K562 (cell line): ENCODE results near the gene TSPAN12.

Experiments
- CHD2 ChIP-seq: IDR thresholded peaks from 2 replicates; pipeline ENCODE4 v1.6.1; 2011; ENCODE audit warnings: low read depth, low read length
- EZH2 ChIP-seq: IDR thresholded peaks from 2 replicates; pipeline ENCODE4 v1.6.1; 2012; ENCODE audit warnings: low read depth, mild to moderate bottlenecking, inconsistent platforms, low read length, borderline replicate concordance
- KLF10 ChIP-seq: fragments of 250-450 bp; sonication (Bioruptor Pico); IDR thresholded peaks from 2 replicates; pipeline ENCODE4 v1.6.1; 2021; ENCODE audit warnings: matching md5 sums
- NFATC3 ChIP-seq: fragments of 450-650 bp; IDR thresholded peaks from 2 replicates; pipeline ENCODE4 v1.6.1; 2017; ENCODE audit warnings: mild to moderate bottlenecking
- SIRT6 ChIP-seq: IDR thresholded peaks from one replicate; pipeline ENCODE4 v1.6.1; 2012; ENCODE audit warnings: low read depth, mild to moderate bottlenecking, control low read depth, inconsistent platforms, low read length, moderate library complexity
- SOX6 ChIP-seq: fragments of 450-650 bp; IDR thresholded peaks from 2 replicates; pipeline ENCODE4 v1.6.1; 2014; ENCODE audit warnings: mild to moderate bottlenecking
- TF ChIP-seq, protein P1 (sequence below), 3 experiments: IDR thresholded peaks in 2 of 3; conservative IDR thresholded peaks in 1 of 3; 2 replicates each; pipeline ENCODE4 v1.5.1; 2011 to 2012; ENCODE audit warnings: low read length in 3 of 3, mild to moderate bottlenecking in 3 of 3, control low read depth in 2 of 3, improper control_type of control experiment in 1 of 3, inconsistent platforms in 1 of 3, low read depth in 1 of 3, mixed read lengths in 1 of 3, moderate library complexity in 1 of 3; ENCODE audit not compliant: insufficient read depth in 2 of 3
- TF ChIP-seq, protein P2 (sequence below), 2 experiments: fragments of 450-650 bp; IDR thresholded peaks; 2 replicates each; pipeline ENCODE4 v1.6.1; 2016
- TF ChIP-seq, protein P3 (sequence below): sonication (generic); formaldehyde crosslinking; IDR thresholded peaks from 2 replicates; pipeline ENCODE4 v1.8.0; 2022; ENCODE audit warnings: mild to moderate bottlenecking, low read depth, missing genetic modification reagents

DNA sequence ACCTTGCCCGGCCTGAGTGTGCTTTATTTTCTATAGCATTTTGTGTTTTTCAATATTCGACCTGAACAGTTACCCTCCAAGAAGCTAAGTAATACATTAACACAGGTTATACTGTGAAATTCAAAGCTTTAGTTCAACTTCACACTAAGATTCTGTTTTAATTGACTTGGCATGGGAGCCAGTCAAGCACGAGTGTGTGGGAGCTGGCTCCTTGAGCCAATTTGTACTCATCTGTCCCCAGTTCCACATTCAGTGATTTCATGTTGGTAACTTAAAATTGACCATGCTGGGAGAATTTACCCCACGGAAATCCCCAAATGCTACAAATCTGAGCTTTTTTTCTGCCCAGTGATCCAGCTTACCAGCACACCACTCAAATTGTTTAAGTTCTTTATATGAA, 20.3 kb downstream of the TSPAN12 start:
- no peak for TF ChIP-seq NFATC3
- TF ChIP-seq, protein P1, sequence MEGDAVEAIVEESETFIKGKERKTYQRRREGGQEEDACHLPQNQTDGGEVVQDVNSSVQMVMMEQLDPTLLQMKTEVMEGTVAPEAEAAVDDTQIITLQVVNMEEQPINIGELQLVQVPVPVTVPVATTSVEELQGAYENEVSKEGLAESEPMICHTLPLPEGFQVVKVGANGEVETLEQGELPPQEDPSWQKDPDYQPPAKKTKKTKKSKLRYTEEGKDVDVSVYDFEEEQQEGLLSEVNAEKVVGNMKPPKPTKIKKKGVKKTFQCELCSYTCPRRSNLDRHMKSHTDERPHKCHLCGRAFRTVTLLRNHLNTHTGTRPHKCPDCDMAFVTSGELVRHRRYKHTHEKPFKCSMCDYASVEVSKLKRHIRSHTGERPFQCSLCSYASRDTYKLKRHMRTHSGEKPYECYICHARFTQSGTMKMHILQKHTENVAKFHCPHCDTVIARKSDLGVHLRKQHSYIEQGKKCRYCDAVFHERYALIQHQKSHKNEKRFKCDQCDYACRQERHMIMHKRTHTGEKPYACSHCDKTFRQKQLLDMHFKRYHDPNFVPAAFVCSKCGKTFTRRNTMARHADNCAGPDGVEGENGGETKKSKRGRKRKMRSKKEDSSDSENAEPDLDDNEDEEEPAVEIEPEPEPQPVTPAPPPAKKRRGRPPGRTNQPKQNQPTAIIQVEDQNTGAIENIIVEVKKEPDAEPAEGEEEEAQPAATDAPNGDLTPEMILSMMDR (IDR thresholded peaks at IDR 0.05 in 2 of 3, conservative IDR thresholded peaks at IDR 0.05 in 1 of 3; ENCODE audit: insufficient read depth in 2 of 3, low read depth in 1 of 3, low read length in 3 of 3), result no peak
- TF ChIP-seq, protein P2, sequence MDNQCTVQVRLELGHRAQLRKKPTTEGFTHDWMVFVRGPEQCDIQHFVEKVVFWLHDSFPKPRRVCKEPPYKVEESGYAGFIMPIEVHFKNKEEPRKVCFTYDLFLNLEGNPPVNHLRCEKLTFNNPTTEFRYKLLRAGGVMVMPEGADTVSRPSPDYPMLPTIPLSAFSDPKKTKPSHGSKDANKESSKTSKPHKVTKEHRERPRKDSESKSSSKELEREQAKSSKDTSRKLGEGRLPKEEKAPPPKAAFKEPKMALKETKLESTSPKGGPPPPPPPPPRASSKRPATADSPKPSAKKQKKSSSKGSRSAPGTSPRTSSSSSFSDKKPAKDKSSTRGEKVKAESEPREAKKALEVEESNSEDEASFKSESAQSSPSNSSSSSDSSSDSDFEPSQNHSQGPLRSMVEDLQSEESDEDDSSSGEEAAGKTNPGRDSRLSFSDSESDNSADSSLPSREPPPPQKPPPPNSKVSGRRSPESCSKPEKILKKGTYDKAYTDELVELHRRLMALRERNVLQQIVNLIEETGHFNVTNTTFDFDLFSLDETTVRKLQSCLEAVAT (IDR thresholded peaks at IDR 0.05), result no peak
- TF ChIP-seq SIRT6, result no peak
- no peak for TF ChIP-seq CHD2
- TF ChIP-seq, protein P3, sequence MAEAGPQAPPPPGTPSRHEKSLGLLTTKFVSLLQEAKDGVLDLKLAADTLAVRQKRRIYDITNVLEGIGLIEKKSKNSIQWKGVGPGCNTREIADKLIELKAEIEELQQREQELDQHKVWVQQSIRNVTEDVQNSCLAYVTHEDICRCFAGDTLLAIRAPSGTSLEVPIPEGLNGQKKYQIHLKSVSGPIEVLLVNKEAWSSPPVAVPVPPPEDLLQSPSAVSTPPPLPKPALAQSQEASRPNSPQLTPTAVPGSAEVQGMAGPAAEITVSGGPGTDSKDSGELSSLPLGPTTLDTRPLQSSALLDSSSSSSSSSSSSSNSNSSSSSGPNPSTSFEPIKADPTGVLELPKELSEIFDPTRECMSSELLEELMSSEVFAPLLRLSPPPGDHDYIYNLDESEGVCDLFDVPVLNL (CRISPR knock-in tag), result no peak
- no peak for TF ChIP-seq KLF10 (CRISPR knock-in tag)
- no peak for TF ChIP-seq EZH2
- TF ChIP-seq SOX6, result no peak
